HepG2 (cell line): ENCODE results near the gene SNAP23. TPM values are rescaled to one million over a fixed set of nuclear protein-coding genes. Genes with fewer than 3 reads are reported as not detected.

Experiments
- ATAC-seq: fragments of 200-7000 bp; cut with Tn5 transposase; 3 replicates; pipeline ENCODE4 v1.9.1; 2020; ENCODE audit warnings: mild to moderate bottlenecking, moderate library complexity
- BruUV-seq: library from RNA; stranded (reverse); fragments of 400-500 nt; replicated peaks from 2 replicates; lab custom pipeline; 2021; lab: Mats Ljungman, UMichigan
- CTCF ChIA-PET: fragments of 300-600 bp; formaldehyde crosslinking; extraction: SDS; loops from one replicate; lab custom pipeline; 2021; ENCODE audit warnings: low total read pairs, inconsistent platforms, low intra/inter-chr PET ratio; lab: Yijun Ruan, JAX
- POLR2A ChIA-PET: fragments of 350-600 bp; sonication (Branson Sonifier 250); formaldehyde crosslinking; loops from one replicate; lab custom pipeline; 2020; ENCODE audit warnings: antibody characterized with exemption, inconsistent platforms; lab: Yijun Ruan, JAX
- DNase-seq: peaks from one replicate; pipeline ENCODE4 v3.0.0-alpha.2; 2015; ENCODE audit warnings: low spot score
- FAIRE-seq: peaks from 3 replicates; lab custom pipeline; 2011; peaks lifted over from hg19 to GRCh38; lab: Jason Lieb, UNC
- H2AFZ ChIP-seq: one replicate; pipeline ENCODE4 v1.6.1; 2011; ENCODE audit warnings: low read length, inconsistent platforms
- H3K27ac ChIP-seq: fragments of 300-600 bp; 3 replicates; pipeline ENCODE4 v1.8.0; 2011; ENCODE audit warnings: mixed run types, mild to moderate bottlenecking, mixed read lengths, low read length, inconsistent platforms; ENCODE audit not compliant: insufficient read depth; ENCODE audit errors: extremely low read length
- H3K27me3 ChIP-seq, 2 experiments: fragments of 200-600 bp in 1 of 2; 2 replicates in 1 of 2; 3 replicates in 1 of 2; pipeline versions ENCODE4 v1.6.0 to v1.8.0; 2011; ENCODE audit warnings: low read length in 2 of 2, mild to moderate bottlenecking in 2 of 2, moderate library complexity in 2 of 2, inconsistent platforms in 1 of 2; ENCODE audit not compliant: insufficient read depth in 2 of 2, control insufficient read depth in 1 of 2
- H3K36me3 ChIP-seq, 2 experiments: fragments of 200-600 bp in 1 of 2; replicated peaks in 1 of 2; 2 replicates in 1 of 2; 3 replicates in 1 of 2; pipeline versions ENCODE4 v1.5.1 to v1.8.0; 2011; ENCODE audit warnings: low read length in 2 of 2, inconsistent platforms in 1 of 2; ENCODE audit not compliant: insufficient read depth in 2 of 2, control insufficient read depth in 1 of 2
- H3K4me1 ChIP-seq: 2 replicates; pipeline ENCODE4 v1.5.1; 2012; ENCODE audit warnings: low read length, inconsistent platforms; ENCODE audit not compliant: insufficient read depth
- H3K4me2 ChIP-seq: 2 replicates; pipeline ENCODE4 v1.6.0; 2011; ENCODE audit warnings: low read depth, low read length, inconsistent platforms
- H3K4me3 ChIP-seq, 3 experiments: fragments of 200-600 bp in 1 of 3; sonication (generic), shearing (Covaris generic) in 1 of 3; replicated peaks in 1 of 3; 2 replicates each; pipeline ENCODE4 v1.5.1; 2011 to 2016; ENCODE audit warnings: low read length in 3 of 3, inconsistent platforms in 2 of 3, low read depth in 2 of 3, mild to moderate bottlenecking in 2 of 3, control low read depth in 1 of 3, mixed read lengths in 1 of 3; ENCODE audit not compliant: insufficient read depth in 1 of 3
- H3K79me2 ChIP-seq: one replicate; pipeline ENCODE4 v1.6.1; 2011; ENCODE audit warnings: low read length, inconsistent platforms; ENCODE audit not compliant: insufficient read depth
- H3K9ac ChIP-seq: 2 replicates; pipeline ENCODE4 v1.6.0; 2011; ENCODE audit warnings: mild to moderate bottlenecking, low read depth, low read length, inconsistent platforms; ENCODE audit not compliant: insufficient read depth
- H3K9me3 ChIP-seq: 2 replicates; pipeline ENCODE4 v1.5.1; 2012; ENCODE audit warnings: mild to moderate bottlenecking, low read length
- H4K20me1 ChIP-seq: 2 replicates; pipeline ENCODE4 v1.6.0; 2011; ENCODE audit warnings: inconsistent platforms, mild to moderate bottlenecking, low read length, moderate library complexity; ENCODE audit not compliant: insufficient read depth
- ARNT2 ChIP-seq: sonication (generic); formaldehyde crosslinking; IDR thresholded peaks from 2 replicates; pipeline ENCODE4 v1.8.0; 2022; ENCODE audit warnings: mild to moderate bottlenecking, low read depth, missing genetic modification reagents, moderate library complexity
- BATF2 ChIP-seq: sonication (generic); formaldehyde crosslinking; IDR thresholded peaks from 2 replicates; pipeline ENCODE4 v1.8.0; 2022; ENCODE audit warnings: mild to moderate bottlenecking, missing genetic modification reagents, moderate library complexity
- CREB1 ChIP-seq, 2 experiments: fragments of 450-650 bp in 1 of 2; IDR thresholded peaks; 2 replicates each; pipeline ENCODE4 v1.6.1; 2016 to 2017; ENCODE audit warnings: control low read depth in 1 of 2, mild to moderate bottlenecking in 1 of 2, missing compliant biosample characterization in 1 of 2, missing genetic modification characterization in 1 of 2
- NCOR1 ChIP-seq: fragments of 200-600 bp; sonication (generic); IDR thresholded peaks from 2 replicates; pipeline ENCODE4 v1.7.0; 2017; ENCODE audit warnings: antibody characterized with exemption, low read length, borderline replicate concordance
- TEAD2 ChIP-seq: sonication (generic); formaldehyde crosslinking; IDR thresholded peaks from 2 replicates; pipeline ENCODE4 v1.9.0; 2021; ENCODE audit warnings: missing genetic modification reagents
- TEAD3 ChIP-seq: optimal IDR thresholded peaks from 2 replicates; pipeline ENCODE3; 2016; ENCODE audit warnings: borderline replicate concordance
- TFDP1 ChIP-seq: IDR thresholded peaks from 2 replicates; pipeline ENCODE4 v1.6.1; 2016; ENCODE audit warnings: missing compliant biosample characterization, missing genetic modification reagents, borderline replicate concordance
- ZIK1 ChIP-seq: sonication (generic); formaldehyde crosslinking; IDR thresholded peaks from 2 replicates; pipeline ENCODE4 v1.5.0; 2020; ENCODE audit warnings: mild to moderate bottlenecking, low read depth, missing genetic modification reagents, borderline replicate concordance
- ZNF460 ChIP-seq: sonication (generic); formaldehyde crosslinking; IDR thresholded peaks from 2 replicates; pipeline ENCODE4 v1.5.1; 2020; ENCODE audit warnings: missing genetic modification reagents, mild to moderate bottlenecking, borderline replicate concordance
- ZNF841 ChIP-seq: sonication (generic); formaldehyde crosslinking; IDR thresholded peaks from 2 replicates; pipeline ENCODE4 v1.8.1; 2023; ENCODE audit warnings: missing genetic modification reagents, borderline replicate concordance
- WGBS: methylation state at CpG from one replicate; pipeline ENCODE4 v1.1.6; 2017; ENCODE audit warnings: low lambda C conversion rate; 5-methylcytosine and 5-hydroxymethylcytosine counted together
- in situ Hi-C: cut with HindIII; loops from 2 replicates; pipeline ENCODE4 v1.10.0; 2017; ENCODE audit warnings: low pct_unique_long_range_greater_than_20kb; ENCODE audit not compliant: extremely low pct_ligation_motif_present
- intact Hi-C: fragments of 100-400 bp; cut with micrococcal nuclease; formaldehyde crosslinking; loops from one replicate; pipeline ENCODE4 v1.10.0; 2022; ENCODE audit not compliant: unreplicated experiment
- polyA plus RNA-seq, 8 experiments: library from polyadenylated mRNA; depleted of rRNA in 3 of 8; stranded (reverse) in 7 of 8; unstranded in 1 of 8; fragments of >200 nt; fragmentation: Illumina TruSeq in 4 of 8; extraction: Trizol in 4 of 8; gene quantifications; 2 replicates each; pipeline versions ENCODE4 v1.2.1 to v1.2.3, GENCODE V29; 2011 to 2016; ENCODE audit warnings: low read depth in 4 of 8, missing spikeins in 1 of 8, mixed read lengths in 1 of 8; ENCODE audit not compliant: insufficient read depth in 1 of 8
- total RNA-seq, 5 experiments: library from RNA; depleted of rRNA; stranded (reverse); fragments of >200 nt; fragmentation: Illumina TruSeq; extraction: Trizol; gene quantifications; 2 replicates each; pipeline ENCODE4 v1.2.3, GENCODE V29; 2016; ENCODE audit warnings: low read depth in 1 of 5
- TF ChIP-seq, protein P1 (sequence below): sonication (generic); formaldehyde crosslinking; IDR thresholded peaks from 2 replicates; pipeline ENCODE4 v1.5.1; 2020; ENCODE audit warnings: mild to moderate bottlenecking, missing genetic modification reagents, borderline replicate concordance

Gene SNAP23
- total and polyA plus RNA-seq, 2 of the 13 experiments (the other 11 are each of a cell fraction or from before 2014, with no cell fraction given), result 37.0 to 101 TPM

- TF ChIP-seq, protein P1, sequence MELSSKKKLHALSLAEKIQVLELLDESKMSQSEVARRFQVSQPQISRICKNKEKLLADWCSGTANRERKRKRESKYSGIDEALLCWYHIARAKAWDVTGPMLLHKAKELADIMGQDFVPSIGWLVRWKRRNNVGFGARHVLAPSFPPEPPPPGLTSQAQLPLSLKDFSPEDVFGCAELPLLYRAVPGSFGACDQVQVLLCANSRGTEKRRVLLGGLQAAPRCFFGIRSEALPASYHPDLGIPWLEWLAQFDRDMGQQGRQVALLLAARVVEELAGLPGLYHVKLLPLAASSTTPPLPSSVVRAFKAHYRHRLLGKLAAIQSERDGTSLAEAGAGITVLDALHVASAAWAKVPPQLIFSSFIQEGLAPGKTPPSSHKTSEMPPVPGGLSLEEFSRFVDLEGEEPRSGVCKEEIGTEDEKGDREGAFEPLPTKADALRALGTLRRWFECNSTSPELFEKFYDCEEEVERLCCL (CRISPR knock-in tag), result no peak
- no peak for TF ChIP-seq CREB1 (IDR thresholded peaks at IDR 0.05)
- no peak for TF ChIP-seq CREB1 (CRISPR knock-in tag; IDR thresholded peaks at IDR 0.05)
- no peak for TF ChIP-seq NCOR1
- no peak for TF ChIP-seq ARNT2 (CRISPR knock-in tag)
- no peak for TF ChIP-seq ZNF460
- TF ChIP-seq TEAD2, result no peak
- no peak for TF ChIP-seq TFDP1 (CRISPR knock-in tag)
- TF ChIP-seq, all 625 proteins: peak for 0
Observed at GRCh38 chr15:42456531-42456930, 38.9 kb upstream of the SNAP23 start (continued).

DNA sequence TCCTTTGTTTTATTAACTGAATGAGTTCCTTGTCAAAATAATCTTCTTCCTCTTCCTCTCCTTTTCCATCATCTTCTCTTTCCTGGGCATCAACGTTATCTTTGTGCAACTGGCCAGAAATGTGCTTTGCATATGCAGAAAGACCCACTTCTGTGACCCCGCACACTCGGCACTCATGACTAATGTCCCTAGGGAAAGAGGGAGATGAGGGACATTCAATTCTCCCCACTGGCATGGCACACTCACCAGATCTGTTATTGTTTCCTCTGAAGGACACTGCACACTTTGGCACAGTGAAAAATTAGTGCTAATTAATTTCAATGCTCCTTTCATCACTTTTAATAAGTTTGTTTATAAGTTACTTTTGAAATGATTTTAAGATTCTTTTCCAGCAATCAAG is 38.5 kb upstream of the SNAP23 start:
- no peaks in the 10 kb centered on the region for H3K9me3 ChIP-seq
- TF ChIP-seq BATF2, result no peak
- no peak for TF ChIP-seq ZNF841 (CRISPR knock-in tag)
- TF ChIP-seq ZIK1 (CRISPR knock-in tag), result no peak
- TF ChIP-seq TEAD3 (CRISPR knock-in tag), result no peak
- no peak overlapping the region for H3K9ac ChIP-seq
- DNase-seq, result no peak
- H3K27me3 ChIP-seq, result no peaks in the 10 kb centered on the region
- CTCF ChIA-PET, result no interaction called here
- H3K36me3 ChIP-seq, result peaks cover 0 to 4% of the 10 kb centered on the region in 2 experiments; a peak in 2 of 5 replicates
- WGBS, result 95% methylated on average over 3 of the region's 3 CpGs
- H3K4me3 ChIP-seq, result no peak overlapping the region
- no peak overlapping the region for H3K4me2 ChIP-seq
- no TSS peak for BruUV-seq
- POLR2A ChIA-PET, result no interaction called here
- FAIRE-seq, result no peak
- H2AFZ ChIP-seq, result no peak overlapping the region
- no peaks in the 10 kb centered on the region for H4K20me1 ChIP-seq
- no peaks in the 10 kb centered on the region for H3K79me2 ChIP-seq
- intact Hi-C loops (no loop called here), in situ Hi-C loops (no loop called here)
- no peak overlapping the region for H3K27ac ChIP-seq
- no peaks in the 10 kb centered on the region for H3K4me1 ChIP-seq
- ATAC-seq, result no peak
